Effector memory CD4-positive, alpha-beta T cell (primary cell): ENCODE data around the gene ZFR2.
"Not testable (repeated sequence)": the region's sequence is repeated elsewhere in the genome, so short reads cannot be mapped to it uniquely, and the experiment has no call there.

Experiments
- DNase-seq, 3 donors: peaks; one replicate each; pipeline ENCODE4 v3.0.0-alpha.2; 2020
- H3K27ac ChIP-seq: 2 replicates; pipeline ENCODE4 v1.7.0; 2013; ENCODE audit warnings: mild to moderate bottlenecking, low read length, moderate library complexity; ENCODE audit not compliant: insufficient read depth, poor library complexity, severe bottlenecking
- H3K27me3 ChIP-seq: replicated peaks from 2 replicates; pipeline ENCODE4 v1.7.0; 2013; ENCODE audit warnings: mild to moderate bottlenecking, low read length; ENCODE audit not compliant: insufficient read depth, control insufficient read depth, poor library complexity, severe bottlenecking
- H3K36me3 ChIP-seq: 2 replicates; pipeline ENCODE4 v1.7.0; 2013; ENCODE audit warnings: mild to moderate bottlenecking, low read length, moderate library complexity; ENCODE audit not compliant: control insufficient read depth, insufficient read depth
- H3K4me1 ChIP-seq: 2 replicates; pipeline ENCODE4 v1.7.0; 2013; ENCODE audit warnings: low read length, mild to moderate bottlenecking; ENCODE audit not compliant: control insufficient read depth, insufficient read depth, poor library complexity, severe bottlenecking
- H3K4me3 ChIP-seq: 2 replicates; pipeline ENCODE4 v1.7.0; 2013; ENCODE audit warnings: low read length, low read depth, mild to moderate bottlenecking; ENCODE audit not compliant: insufficient read depth, poor library complexity, severe bottlenecking
- H3K9me3 ChIP-seq: 2 replicates; pipeline ENCODE4 v1.7.0; 2013; ENCODE audit warnings: mild to moderate bottlenecking, low read length, moderate library complexity; ENCODE audit not compliant: control insufficient read depth

ZFR2 gene

DNA sequence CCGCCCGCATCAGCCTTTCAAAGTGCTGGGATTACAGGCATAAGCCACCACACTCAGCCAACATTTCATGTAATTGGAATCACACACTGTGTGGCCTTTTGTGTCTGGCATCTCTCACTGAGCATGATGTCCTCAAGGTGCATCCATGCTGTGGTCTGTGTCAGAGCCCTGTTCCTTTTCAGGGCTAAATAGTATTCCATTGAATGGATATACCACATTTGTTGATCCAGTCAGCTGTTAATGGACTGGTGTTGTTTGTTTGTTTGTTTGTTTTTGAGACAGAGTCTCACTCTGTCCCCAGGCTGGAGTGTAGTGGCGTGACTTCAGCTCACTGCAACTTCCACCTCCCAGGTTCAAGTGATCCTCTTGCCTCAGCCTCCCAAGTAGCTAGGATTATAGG is 29.6 kb upstream of the ZFR2 start:
- no peaks in the 10 kb centered on the region for H3K4me1 ChIP-seq
- DNase-seq = no peak
- no peak overlapping the region for H3K4me3 ChIP-seq

GRCh38 chr19:3897936-3898335 is 29.1 kb upstream of the ZFR2 start:
- no peak for DNase-seq
- no peaks in the 10 kb centered on the region for H3K36me3 ChIP-seq

More for the DNA sequence above, 29.6 kb upstream of the ZFR2 start:
- H3K9me3 ChIP-seq = no peaks in the 10 kb centered on the region
- no peaks in the 10 kb centered on the region for H3K36me3 ChIP-seq
- no peak overlapping the region for H3K27ac ChIP-seq
- no peaks in the 10 kb centered on the region for H3K27me3 ChIP-seq

DNA sequence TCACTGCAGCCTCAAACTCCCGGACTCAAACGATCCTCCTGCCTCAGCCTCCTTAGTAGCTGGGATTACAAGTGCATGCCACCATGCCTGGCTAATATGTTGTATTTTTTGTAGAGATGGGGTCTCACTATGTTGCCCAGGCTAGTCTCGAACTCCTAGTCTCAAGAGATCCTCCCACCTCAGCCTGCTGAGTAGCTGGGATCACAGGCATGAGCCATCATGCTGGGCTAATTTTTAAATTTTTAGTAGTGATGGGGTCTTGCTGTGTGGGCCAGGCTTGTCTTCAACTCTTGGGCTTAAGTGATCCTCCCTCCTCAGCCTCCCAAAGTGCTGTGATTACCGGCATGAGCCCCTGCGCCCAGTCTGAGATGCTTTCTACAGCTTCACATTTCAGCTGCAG is 26.9 kb upstream of the ZFR2 start:
- H3K4me3 ChIP-seq = no peak overlapping the region
- H3K4me1 ChIP-seq = no peaks in the 10 kb centered on the region
- H3K27ac ChIP-seq = no peak overlapping the region
- no peaks in the 10 kb centered on the region for H3K36me3 ChIP-seq
- DNase-seq = no peak
- no peaks in the 10 kb centered on the region for H3K9me3 ChIP-seq
- H3K27me3 ChIP-seq = no peaks in the 10 kb centered on the region

More at GRCh38 chr19:3897936-3898335, 29.1 kb upstream of the ZFR2 start:
- Histone ChIP-seq H3K27me3 (no peaks in the 10 kb centered on the region), H3K4me3 (no peak overlapping the region), H3K9me3 (no peaks in the 10 kb centered on the region), H3K4me1 (no peaks in the 10 kb centered on the region), H3K27ac (no peak overlapping the region)

DNA sequence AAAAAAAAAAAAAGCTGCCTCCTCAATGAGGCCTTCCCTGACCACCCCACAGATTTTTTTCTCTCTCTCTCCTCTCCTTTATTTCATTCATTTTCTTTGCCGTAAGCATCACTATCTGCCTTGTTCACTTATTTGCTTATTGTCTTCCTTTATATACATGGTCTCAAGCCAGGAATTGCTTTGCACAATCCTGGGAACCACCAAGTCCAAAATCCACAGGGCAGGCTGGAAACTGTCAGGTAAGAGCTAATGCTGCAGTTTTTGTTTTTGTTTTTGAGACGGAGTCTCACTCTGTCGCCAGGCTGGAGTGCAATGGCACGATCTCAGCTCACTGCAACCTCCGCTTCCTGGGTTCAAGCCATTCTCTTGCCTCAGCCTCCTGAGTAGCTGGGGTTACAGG is 26.1 kb upstream of the ZFR2 start:
- not testable (repeated sequence) for H3K27ac ChIP-seq, H3K4me1 ChIP-seq, DNase-seq, H3K9me3 ChIP-seq, H3K36me3 ChIP-seq, H3K4me3 ChIP-seq, H3K27me3 ChIP-seq

DNA sequence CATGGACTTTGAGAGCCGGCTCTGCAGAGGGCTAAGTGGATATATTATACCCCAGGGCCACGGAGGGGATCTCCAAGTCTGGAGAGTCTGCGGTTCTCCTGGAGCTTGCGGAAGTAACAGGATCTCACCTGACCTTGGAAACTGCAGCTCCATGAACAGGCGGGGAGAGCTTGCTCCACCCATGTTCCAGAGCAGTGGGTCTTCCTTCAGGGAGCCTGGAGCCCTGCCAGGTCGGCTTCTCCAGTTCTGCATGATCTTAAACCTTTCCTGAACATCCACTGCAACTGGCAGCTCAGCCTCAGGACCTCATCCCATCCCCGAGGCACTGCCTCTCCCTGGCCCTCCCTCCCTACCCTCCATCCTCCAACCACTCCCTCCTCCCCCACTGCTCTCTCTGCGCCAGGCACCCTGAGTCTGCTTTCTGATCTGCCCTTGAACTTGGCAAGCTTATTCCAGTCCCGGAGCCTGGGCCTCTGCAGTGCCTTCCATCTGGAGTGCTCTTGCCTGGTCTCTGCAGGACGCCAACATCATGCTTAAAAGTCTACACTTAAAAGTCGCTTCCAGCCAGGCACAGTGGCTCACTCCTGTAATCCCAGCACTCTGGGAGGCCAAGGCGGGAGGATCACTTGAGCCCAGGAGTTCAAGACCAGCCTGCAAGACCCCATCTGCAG is 24.8 kb upstream of the ZFR2 start:
- H3K27ac ChIP-seq = no peak overlapping the region
- H3K4me3 ChIP-seq = no peak overlapping the region
- H3K9me3 ChIP-seq = no peaks in the 10 kb centered on the region
- DNase-seq = no peak
- no peaks in the 10 kb centered on the region for H3K36me3 ChIP-seq
- no peaks in the 10 kb centered on the region for H3K4me1 ChIP-seq
- no peaks in the 10 kb centered on the region for H3K27me3 ChIP-seq

DNA sequence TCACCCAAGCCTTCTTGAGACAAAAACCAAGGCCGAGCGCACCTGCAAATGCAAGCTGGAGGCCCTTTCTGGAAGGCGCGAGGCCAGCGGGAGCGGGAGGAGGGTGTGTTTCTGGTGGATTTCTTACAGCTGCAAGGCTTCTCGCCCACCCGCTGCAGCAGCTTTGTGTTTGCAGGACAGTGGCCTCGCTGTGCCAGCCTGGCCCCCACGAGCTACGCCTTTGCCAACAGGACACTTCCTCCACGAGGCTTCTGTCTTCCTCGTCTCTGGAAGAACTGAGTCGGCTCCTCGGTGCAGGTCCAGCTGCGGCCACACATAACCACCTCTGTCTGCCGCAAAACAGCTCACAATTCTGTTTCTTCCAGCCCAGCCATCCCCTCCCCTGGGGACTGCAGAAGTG is 21.8 kb upstream of the ZFR2 start:
- H3K27ac ChIP-seq = no peak overlapping the region
- no peaks in the 10 kb centered on the region for H3K4me1 ChIP-seq
- H3K27me3 ChIP-seq = no peaks in the 10 kb centered on the region
- H3K9me3 ChIP-seq = no peaks in the 10 kb centered on the region
- no peak overlapping the region for H3K4me3 ChIP-seq
- no peak for DNase-seq
- no peaks in the 10 kb centered on the region for H3K36me3 ChIP-seq

DNA sequence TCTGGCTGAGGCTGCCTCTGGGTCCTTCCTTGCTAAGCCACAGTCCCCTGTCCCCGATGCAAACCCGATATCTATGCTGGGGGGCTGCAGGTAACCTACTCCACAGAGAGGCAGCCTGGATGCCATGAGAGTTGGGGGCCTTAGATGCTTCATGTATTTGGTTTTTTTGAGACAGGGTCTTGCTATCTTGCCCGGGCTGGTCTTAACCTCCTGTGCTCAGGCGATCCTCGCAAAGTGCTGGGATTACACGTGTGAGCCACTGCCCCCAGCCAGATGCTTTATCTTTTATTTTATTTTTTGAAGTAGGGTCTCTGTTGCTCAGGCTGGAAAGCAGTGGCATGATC is 13.2 kb upstream of the ZFR2 start:
- H3K36me3 ChIP-seq = no peaks in the 10 kb centered on the region
- DNase-seq = no peak
- H3K27me3 ChIP-seq = peaks cover 26% of the 10 kb centered on the region
- H3K9me3 ChIP-seq = no peaks in the 10 kb centered on the region
- no peak overlapping the region for H3K4me3 ChIP-seq
- no peak overlapping the region for H3K27ac ChIP-seq
- H3K4me1 ChIP-seq = peaks cover 6% of the 10 kb centered on the region

DNA sequence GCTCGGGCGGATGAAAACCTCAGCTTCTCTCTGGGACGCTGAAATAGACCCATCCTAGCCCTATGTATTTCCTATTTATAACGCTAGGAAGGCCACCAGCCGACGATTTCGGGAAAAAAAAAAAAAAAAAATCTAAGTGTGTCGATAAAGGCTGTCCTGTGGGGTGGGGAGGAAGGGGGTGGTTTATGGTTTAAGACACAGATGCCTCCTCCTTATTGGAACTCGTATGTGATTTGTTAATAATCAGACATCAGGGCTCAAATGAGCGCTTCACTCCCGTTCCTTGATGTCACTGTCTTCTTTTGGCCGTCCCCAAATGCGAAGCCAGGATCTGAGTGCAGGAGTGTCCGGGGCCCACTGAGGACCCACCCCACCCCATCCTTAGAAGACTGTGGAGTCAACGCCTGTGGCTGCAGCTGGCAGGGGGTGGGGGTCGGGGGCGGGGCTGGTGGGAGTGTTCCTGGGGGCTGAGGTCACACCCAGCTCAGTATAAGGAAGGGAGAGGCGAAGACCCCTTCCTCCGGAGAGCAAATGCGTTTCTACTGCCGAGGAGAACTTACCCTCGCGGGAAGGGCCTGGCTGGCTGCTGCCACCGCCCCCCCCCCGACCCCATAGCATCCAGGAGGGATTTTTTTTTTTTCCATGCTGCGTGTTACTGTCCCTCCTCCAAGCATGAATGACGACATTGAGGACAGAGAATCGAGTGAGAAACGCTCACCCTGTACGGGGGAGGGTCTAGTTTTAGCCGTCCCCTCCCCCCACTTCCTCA is 12.6 kb upstream of the ZFR2 start:
- H3K27me3 ChIP-seq = peaks cover 26% of the 10 kb centered on the region
- no peak for DNase-seq

GRCh38 chr19:3880471-3881271 is 11.8 kb upstream of the ZFR2 start, which contains the start of gene ATCAY:
ATCAY (plus strand) TSS chr19:3880685; CDS start chr19:3885768, 5,083 bp downstream.
- Histone ChIP-seq H3K9me3 (no peaks in the 10 kb centered on the region), H3K36me3 (no peaks in the 10 kb centered on the region), H3K4me3 (no peak within 1 kb of the TSS), H3K4me1 (peaks cover 6% of the 10 kb centered on the region), H3K27me3 (peaks cover 26% of the 10 kb centered on the region), H3K27ac (no peak within 1 kb of the TSS)
- no peak for DNase-seq

More for the DNA sequence above, 12.6 kb upstream of the ZFR2 start:
- no peak overlapping the region for H3K27ac ChIP-seq
- no peaks in the 10 kb centered on the region for H3K36me3 ChIP-seq
- H3K4me3 ChIP-seq = no peak overlapping the region
- no peaks in the 10 kb centered on the region for H3K9me3 ChIP-seq
- peaks cover 6% of the 10 kb centered on the region for H3K4me1 ChIP-seq

DNA sequence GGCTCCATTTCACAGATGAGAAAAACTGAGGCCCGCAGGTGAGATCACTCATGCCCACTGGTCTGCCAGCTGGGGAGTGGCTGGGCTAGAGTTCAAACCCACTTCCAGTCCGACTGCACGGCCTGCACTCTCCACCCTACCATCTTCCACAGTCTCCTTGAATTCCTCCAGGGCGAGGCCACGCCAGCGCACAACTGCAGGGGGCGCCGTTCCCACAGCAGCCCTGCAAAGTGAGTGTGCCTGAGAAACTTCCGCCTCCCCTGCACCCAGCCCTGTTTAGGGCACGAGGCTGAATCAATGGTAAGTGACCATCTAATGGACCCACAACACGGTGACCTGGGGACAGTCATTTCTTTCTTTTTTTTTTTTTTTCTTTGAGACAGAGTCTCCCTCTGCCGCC is 10.8 kb upstream of the ZFR2 start:
- Histone ChIP-seq H3K9me3 (no peaks in the 10 kb centered on the region), H3K27ac (no peak overlapping the region), H3K4me1 (peaks cover 6% of the 10 kb centered on the region), H3K4me3 (no peak overlapping the region), H3K36me3 (no peaks in the 10 kb centered on the region), H3K27me3 (peaks cover 26% of the 10 kb centered on the region)
- no peak for DNase-seq
